Inferior parietal cortex (tissue), 1 donor: Measurements from ENCODE around the gene FBXW8.

Source experiments
- DNase-seq: peaks from one replicate; pipeline ENCODE4 v3.0.0-alpha.2; 2016; ENCODE audit errors: extremely low spot score

The FBXW8 gene

DNA sequence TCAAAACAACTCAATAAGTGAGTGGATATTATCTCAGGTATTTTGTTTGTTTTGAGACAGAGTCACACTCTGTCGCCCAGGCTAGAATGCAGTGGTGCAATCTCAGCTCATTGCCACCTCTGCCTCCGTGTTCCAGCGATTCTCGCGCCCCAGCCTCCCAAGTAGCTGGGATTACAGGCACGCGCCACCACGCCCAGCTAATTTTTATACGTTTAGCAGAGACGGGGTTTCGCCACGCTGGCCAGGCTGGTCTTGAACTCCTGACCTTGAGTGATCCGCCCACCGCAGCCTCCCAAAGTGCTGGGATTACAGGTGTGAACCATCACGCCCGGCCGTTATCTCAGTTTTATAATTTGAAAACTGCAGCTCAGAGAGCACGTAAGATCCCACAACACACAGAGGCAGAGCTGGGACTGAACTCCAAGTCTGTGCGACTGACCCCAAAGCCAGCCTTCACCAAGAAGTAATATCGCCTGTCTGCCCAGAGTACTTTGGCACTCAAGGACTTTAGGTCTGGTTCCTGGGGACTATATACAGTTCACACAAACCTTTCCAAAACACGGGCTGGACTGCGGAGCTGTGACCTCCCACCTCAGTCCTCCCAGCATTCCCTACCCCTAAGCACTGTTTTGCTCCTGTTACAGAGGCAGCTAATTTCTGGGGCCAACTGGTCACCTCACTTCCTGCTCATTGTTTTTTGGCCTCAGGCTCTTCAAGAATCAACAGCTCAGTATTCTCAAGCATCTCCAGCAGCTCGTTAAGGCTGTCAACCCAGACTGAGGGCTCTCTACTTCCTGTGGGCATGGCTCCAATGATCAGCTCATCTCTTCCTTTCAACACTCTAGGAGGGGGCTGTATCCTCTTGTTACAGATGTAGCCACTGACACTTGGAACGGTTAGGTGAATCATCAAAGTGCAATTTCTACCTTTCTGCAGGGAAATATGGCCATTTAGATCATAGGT lies 165.9 kb downstream of the FBXW8 start:
- no peak for DNase-seq

DNA sequence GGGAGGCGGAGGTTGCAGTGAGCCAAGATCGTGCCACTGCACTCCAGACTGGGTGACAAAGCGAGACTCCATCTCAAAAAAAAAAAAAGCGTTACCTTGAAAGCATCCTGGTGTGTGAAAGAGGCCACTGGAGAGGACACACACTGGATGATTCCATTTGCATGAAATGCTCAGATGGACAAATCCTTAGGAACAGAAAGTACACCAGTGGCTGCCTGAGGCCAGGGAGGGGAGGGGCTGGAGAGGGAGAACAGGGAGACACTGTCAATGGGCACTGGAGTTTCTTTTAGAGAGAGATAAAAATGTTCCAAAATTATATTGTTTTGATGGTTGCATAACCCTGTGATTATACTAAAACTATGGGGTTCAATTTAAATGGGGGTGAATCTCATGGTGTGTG lies 168.7 kb downstream of the FBXW8 start:
- no peak for DNase-seq

DNA sequence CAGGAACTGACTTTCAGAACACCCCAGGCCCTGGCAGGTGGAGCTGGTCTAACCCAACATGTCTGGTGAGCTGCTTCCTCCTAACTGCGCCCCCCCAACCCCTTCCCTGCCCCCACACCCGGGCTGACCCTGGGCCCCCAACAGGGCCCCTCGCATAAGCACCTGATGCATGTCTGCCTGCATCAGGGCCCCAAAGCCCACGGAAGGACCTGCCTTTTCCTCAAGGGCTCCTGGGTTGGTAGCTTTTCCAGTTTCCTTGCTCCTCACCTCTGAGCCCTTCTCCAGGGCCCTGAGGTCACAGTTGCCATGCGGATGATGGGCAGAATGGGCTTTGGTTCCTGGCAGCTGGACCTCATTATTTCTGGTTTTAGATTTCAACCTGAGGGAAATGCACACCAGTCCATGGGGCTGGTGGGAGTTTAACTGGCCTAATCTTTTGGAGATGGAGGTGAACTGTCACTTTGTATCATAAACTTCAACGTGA lies 170.0 kb downstream of the FBXW8 start:
- no peak for DNase-seq
